Measurements from ENCODE around the gene DOK6. TPM values are rescaled to one million over a fixed set of nuclear protein-coding genes. Genes with fewer than 3 reads are reported as not detected.

DOK6 gene
- total RNA-seq, 6 experiments from 2014 or later = not detected

DNA sequence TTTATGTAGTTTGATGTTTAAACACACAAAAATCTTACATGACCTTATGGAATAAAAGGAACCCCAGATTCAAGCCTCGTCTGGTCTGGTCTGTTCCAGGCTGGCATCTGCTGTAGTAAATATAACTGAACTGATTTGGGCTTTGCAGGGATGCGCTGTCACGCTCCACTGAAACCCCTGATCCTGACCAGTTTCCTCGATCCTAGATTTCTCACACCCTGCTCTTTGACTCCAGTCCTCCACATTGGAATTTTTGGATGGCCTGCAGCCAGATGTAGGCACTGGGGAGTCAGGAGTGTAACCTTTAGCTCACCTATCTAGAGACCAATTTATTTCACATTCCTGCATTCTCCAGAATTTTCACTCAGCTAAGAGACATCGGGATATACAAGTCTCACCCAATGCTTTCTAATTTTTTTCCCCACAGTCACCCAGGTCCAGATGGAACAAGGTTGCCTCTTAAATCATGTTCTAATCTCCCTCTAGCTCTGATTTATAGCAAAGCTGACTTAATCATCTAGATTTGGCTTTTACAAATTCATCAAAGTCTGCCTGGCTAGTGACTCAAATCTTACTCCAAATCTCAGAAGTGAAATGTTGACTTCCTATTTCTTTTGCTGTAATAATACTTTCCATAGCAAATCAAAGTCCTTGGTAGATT lies 327.4 kb downstream of the DOK6 start:
- Mint-ChIP-seq H3K4me1 (ENCODE audit: low read depth) (no peaks in the 10 kb centered on the region), H3K4me3 (no peak overlapping the region), H3K9me3 (peaks cover 9% of the 10 kb centered on the region), H3K27ac (no peak overlapping the region), H3K27me3 (ENCODE audit: insufficient read depth) (no peaks in the 10 kb centered on the region), H3K36me3 (ENCODE audit: low read depth) (no peaks in the 10 kb centered on the region)
- DNase-seq = no peak
- TF ChIP-seq, protein P1, sequence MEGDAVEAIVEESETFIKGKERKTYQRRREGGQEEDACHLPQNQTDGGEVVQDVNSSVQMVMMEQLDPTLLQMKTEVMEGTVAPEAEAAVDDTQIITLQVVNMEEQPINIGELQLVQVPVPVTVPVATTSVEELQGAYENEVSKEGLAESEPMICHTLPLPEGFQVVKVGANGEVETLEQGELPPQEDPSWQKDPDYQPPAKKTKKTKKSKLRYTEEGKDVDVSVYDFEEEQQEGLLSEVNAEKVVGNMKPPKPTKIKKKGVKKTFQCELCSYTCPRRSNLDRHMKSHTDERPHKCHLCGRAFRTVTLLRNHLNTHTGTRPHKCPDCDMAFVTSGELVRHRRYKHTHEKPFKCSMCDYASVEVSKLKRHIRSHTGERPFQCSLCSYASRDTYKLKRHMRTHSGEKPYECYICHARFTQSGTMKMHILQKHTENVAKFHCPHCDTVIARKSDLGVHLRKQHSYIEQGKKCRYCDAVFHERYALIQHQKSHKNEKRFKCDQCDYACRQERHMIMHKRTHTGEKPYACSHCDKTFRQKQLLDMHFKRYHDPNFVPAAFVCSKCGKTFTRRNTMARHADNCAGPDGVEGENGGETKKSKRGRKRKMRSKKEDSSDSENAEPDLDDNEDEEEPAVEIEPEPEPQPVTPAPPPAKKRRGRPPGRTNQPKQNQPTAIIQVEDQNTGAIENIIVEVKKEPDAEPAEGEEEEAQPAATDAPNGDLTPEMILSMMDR (IDR thresholded peaks at IDR 0.05) = no peak

DNA sequence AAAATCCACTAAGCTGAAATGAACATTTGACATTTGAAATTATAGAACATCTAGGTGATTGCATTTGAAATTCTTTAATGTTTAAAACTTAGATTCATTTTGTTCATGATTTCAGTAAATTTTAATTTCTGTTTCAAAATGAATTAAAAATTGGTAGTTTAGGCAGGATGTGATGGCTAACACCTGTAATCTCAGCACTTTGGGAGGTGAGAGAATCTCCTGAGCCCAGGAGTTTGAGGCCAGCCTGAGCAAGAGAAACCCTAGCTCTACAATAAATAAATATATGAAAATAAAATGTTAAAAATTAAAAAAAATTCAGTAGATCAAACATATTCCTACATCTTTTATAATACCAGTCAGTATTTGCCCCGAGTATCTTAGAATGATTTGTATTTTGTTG lies 330.0 kb downstream of the DOK6 start:
- TF ChIP-seq, protein P1 (IDR thresholded peaks at IDR 0.05) = no peak
- H3K9me3 Mint-ChIP-seq = peaks cover 9% of the 10 kb centered on the region
- H3K4me1 Mint-ChIP-seq (ENCODE audit: low read depth) = no peaks in the 10 kb centered on the region
- DNase-seq = no peak
- H3K27me3 Mint-ChIP-seq (ENCODE audit: insufficient read depth) = no peaks in the 10 kb centered on the region
- no peak overlapping the region for H3K4me3 Mint-ChIP-seq
- no peak overlapping the region for H3K27ac Mint-ChIP-seq
- no peaks in the 10 kb centered on the region for H3K36me3 Mint-ChIP-seq (ENCODE audit: low read depth)

DNA sequence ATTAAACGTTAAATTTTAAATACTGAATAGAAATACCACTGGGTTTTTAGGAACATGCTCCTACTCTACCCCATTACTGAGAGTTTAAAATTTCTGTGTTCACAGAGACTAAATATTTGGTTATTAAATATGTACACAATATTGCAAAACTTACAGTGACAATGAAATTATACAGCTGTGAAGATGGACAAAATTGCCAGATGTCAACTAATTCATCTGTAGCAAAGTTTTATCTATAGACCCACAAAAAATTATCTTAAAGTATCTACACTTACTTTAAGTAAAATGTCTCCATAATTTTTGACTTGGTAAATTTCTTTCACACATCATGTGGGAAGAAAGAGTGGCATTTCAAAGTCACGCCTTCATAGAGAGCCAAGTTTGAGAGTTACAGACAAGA lies 333.8 kb downstream of the DOK6 start:
- Mint-ChIP-seq H3K4me1 (ENCODE audit: low read depth) (no peaks in the 10 kb centered on the region), H3K4me3 (no peak overlapping the region), H3K27ac (no peak overlapping the region), H3K27me3 (ENCODE audit: insufficient read depth) (no peaks in the 10 kb centered on the region), H3K9me3 (peaks cover 9% of the 10 kb centered on the region), H3K36me3 (ENCODE audit: low read depth) (peaks cover 4% of the 10 kb centered on the region; the same call in 1 of the 2 replicates)
- DNase-seq = no peak
- TF ChIP-seq, protein P1 (IDR thresholded peaks at IDR 0.05) = no peak

DNA sequence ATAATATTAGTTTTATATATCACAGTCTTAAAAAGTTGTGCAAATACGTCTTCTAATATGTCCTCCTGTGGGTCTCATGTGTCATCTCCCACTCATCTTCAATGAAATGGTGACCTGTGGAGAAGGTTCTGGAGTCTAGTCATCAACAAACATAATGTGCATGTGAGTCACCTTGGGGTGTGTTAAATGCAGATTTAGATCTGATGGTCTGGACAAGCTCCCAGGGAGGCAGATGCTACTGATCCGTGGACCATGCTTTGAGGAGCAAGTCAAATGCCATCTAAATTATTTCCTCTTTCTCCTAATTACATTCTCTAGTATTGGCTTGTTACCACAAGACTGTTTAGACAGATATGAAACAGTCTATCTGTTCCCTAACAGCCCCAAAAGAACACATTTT lies 336.0 kb downstream of the DOK6 start:
- no peak overlapping the region for H3K4me3 Mint-ChIP-seq
- DNase-seq = no peak
- H3K36me3 Mint-ChIP-seq (ENCODE audit: low read depth) = peaks cover 4% of the 10 kb centered on the region; the same call in 1 of the 2 replicates
- no peaks in the 10 kb centered on the region for H3K27me3 Mint-ChIP-seq (ENCODE audit: insufficient read depth)
- no peaks in the 10 kb centered on the region for H3K4me1 Mint-ChIP-seq (ENCODE audit: low read depth)
- H3K9me3 Mint-ChIP-seq = peaks cover 12% of the 10 kb centered on the region
- TF ChIP-seq, protein P1 (IDR thresholded peaks at IDR 0.05) = no peak
- no peak overlapping the region for H3K27ac Mint-ChIP-seq

DNA sequence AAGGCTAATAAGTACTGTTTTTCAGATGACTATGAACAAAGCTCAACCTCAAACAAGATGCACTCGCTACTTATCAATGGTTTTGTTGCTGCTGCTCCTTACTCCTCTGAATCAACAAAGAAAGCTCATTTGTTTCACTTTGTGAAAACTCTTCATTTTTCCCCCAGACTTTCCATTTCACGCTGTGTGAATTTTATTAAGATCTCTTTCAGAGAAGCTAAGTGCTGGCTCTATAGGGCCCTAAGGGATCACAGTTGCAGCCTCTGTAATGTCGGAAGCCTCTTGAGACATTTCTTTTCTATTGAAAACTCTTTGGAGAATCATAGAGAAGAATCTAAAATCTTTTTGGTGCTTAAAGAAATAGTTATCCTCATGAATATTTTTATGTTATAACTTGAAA lies 337.2 kb downstream of the DOK6 start:
- peaks cover 4% of the 10 kb centered on the region; the same call in 1 of the 2 replicates for H3K36me3 Mint-ChIP-seq (ENCODE audit: low read depth)
- H3K4me3 Mint-ChIP-seq = no peak overlapping the region
- TF ChIP-seq, protein P1 (IDR thresholded peaks at IDR 0.05) = no peak
- H3K27me3 Mint-ChIP-seq (ENCODE audit: insufficient read depth) = no peaks in the 10 kb centered on the region
- H3K4me1 Mint-ChIP-seq (ENCODE audit: low read depth) = no peaks in the 10 kb centered on the region
- DNase-seq = no peak
- no peak overlapping the region for H3K27ac Mint-ChIP-seq
- peaks cover 12% of the 10 kb centered on the region for H3K9me3 Mint-ChIP-seq
